Measurements from ENCODE around the gene MSTN. TPM values are rescaled to one million over a fixed set of nuclear protein-coding genes. Genes with fewer than 3 reads are reported as not detected.

The MSTN gene
- total and polyA plus RNA-seq, 3 donors from 2014 or later = 0.19 to 0.76 (median 0.24) TPM

DNA sequence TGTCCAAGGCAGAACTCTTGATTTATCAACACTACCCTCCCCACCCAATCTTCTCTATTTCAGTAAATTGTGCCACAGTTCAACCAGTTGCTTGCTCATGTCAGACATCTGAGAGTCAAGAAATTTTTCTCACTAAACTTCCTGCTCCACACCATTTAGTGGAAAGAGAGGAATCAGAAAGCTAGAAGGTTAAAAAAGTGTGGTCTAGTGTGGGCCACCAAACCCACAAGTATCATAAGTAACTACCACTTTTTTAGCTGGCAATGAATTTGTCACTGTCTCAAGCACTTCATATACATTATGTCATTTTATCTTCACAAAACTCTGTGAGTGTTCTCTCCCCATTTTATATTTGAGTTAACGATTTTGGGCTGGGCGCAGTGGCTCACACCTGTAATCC lies 16.6 kb upstream of the MSTN start:
- intact Hi-C loops (cut with DNase I; ENCODE audit: low total_unique reads) = no loop called here
- Histone ChIP-seq H3K4me1 (no peaks in the 10 kb centered on the region), H3K9me3 (no peaks in the 10 kb centered on the region), H3K36me3 (ENCODE audit: low read depth, missing control alignments) (no peaks in the 10 kb centered on the region), H3K27ac (no peak overlapping the region), H3K27me3 (no peaks in the 10 kb centered on the region), H3K4me3 (no peak overlapping the region)
- no peak for TF ChIP-seq POLR2A (IDR thresholded peaks at IDR 0.05)
- no peak for DNase-seq
- WGBS, 2 donors = 86 to 94% methylated on average over 2 of the region's 2 CpGs

DNA sequence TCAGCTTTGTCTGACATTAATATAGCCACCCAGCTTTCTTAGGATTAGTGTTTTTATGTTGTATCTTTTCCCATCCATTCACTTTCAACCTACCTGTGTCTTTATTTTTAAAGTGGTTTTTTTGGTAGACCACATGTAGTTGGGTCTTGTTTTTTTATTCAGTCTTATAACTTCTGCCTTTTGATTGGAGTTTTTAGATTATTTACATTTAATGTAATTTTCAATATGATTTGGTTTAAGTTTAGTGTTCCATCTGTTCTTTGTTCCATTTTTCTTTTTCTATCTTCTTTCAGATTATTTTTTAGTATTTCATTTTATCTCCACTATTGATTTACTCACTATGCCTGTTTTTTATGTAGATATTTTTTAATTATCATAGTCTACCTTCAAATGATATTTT lies 13.1 kb upstream of the MSTN start:
- Histone ChIP-seq H3K9me3 (no peaks in the 10 kb centered on the region), H3K4me1 (no peaks in the 10 kb centered on the region), H3K27ac (no peak overlapping the region), H3K4me3 (no peak overlapping the region), H3K36me3 (ENCODE audit: low read depth, missing control alignments) (no peaks in the 10 kb centered on the region), H3K27me3 (no peaks in the 10 kb centered on the region)
- intact Hi-C loops (cut with DNase I; ENCODE audit: low total_unique reads) = no loop called here
- no peak for DNase-seq
- TF ChIP-seq POLR2A (IDR thresholded peaks at IDR 0.05) = no peak
- TF ChIP-seq, protein P1, sequence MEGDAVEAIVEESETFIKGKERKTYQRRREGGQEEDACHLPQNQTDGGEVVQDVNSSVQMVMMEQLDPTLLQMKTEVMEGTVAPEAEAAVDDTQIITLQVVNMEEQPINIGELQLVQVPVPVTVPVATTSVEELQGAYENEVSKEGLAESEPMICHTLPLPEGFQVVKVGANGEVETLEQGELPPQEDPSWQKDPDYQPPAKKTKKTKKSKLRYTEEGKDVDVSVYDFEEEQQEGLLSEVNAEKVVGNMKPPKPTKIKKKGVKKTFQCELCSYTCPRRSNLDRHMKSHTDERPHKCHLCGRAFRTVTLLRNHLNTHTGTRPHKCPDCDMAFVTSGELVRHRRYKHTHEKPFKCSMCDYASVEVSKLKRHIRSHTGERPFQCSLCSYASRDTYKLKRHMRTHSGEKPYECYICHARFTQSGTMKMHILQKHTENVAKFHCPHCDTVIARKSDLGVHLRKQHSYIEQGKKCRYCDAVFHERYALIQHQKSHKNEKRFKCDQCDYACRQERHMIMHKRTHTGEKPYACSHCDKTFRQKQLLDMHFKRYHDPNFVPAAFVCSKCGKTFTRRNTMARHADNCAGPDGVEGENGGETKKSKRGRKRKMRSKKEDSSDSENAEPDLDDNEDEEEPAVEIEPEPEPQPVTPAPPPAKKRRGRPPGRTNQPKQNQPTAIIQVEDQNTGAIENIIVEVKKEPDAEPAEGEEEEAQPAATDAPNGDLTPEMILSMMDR (IDR thresholded peaks at IDR 0.05) = no peak

DNA sequence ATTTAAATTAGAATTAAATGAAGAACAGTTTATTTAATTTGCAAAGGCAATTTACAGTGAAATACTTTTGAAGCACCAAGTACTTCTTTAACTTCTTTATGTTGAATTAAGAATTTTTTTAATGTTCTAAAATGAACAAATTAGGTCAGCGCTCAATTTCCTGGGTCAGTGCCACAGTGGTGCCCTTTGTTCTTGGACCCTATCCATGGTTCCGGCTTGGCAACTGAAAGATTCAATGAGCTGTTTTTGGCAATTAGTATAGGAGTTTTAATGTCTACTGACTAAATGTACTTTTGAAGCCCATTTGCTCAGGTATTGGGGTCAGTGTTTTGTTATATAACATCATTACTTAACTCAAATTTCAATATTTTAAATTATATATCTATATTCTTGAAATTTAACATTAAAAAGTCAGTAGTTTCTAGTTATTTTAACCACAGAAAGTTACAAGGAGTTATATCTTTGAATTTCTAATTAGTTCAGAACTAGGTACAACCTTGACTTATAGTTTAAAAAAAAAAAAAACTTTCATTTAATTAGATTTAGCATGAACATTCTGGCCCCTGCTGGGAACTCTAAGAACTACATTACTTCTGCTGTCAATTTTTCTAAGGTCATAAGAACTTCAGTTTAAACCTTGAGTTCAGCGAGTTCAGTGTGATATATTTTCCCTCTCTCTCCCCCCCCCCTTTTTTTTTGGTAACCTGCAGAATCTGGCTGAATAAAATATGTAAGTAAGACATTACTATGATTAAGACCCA lies 7.6 kb upstream of the MSTN start:
- intact Hi-C loops (cut with DNase I; ENCODE audit: low total_unique reads) = no loop called here
- peak; percentile 57 for DNase-seq
- Histone ChIP-seq H3K27ac (no peak overlapping the region), H3K36me3 (ENCODE audit: low read depth, missing control alignments) (no peaks in the 10 kb centered on the region), H3K27me3 (no peaks in the 10 kb centered on the region), H3K9me3 (no peaks in the 10 kb centered on the region), H3K4me3 (no peak overlapping the region), H3K4me1 (no peaks in the 10 kb centered on the region)
- TF ChIP-seq POLR2A (IDR thresholded peaks at IDR 0.05) = no peak
- TF ChIP-seq, protein P1 (IDR thresholded peaks at IDR 0.05) = peak; percentile 37 to 57 (median 37)
- 46 to 56% methylated on average over 3 of the region's 3 CpGs for WGBS, 2 donors

- no peak overlapping the region for H3K27ac ChIP-seq
- no peak for DNase-seq
- H3K4me1 ChIP-seq = no peaks in the 10 kb centered on the region
- H3K27me3 ChIP-seq = no peaks in the 10 kb centered on the region
- intact Hi-C loops (cut with DNase I; ENCODE audit: low total_unique reads) = no loop called here
- H3K4me3 ChIP-seq = no peak overlapping the region
- no peaks in the 10 kb centered on the region for H3K36me3 ChIP-seq (ENCODE audit: low read depth, missing control alignments)
- TF ChIP-seq POLR2A (IDR thresholded peaks at IDR 0.05) = no peak
- TF ChIP-seq, protein P1 (IDR thresholded peaks at IDR 0.05) = no peak
- H3K9me3 ChIP-seq = no peaks in the 10 kb centered on the region
- WGBS, 2 donors = 38 to 53% methylated on average over 1 of the region's 1 CpG
These were observed 6.2 kb upstream of the MSTN start for GRCh38 chr2:190068764-190069163.

GRCh38 chr2:190065839-190066238 lies 3.3 kb upstream of the MSTN start:
- TF ChIP-seq, protein P1 (IDR thresholded peaks at IDR 0.05) = no peak
- no peak for TF ChIP-seq POLR2A (IDR thresholded peaks at IDR 0.05)
- Histone ChIP-seq H3K27me3 (no peaks in the 10 kb centered on the region), H3K36me3 (ENCODE audit: low read depth, missing control alignments) (no peaks in the 10 kb centered on the region), H3K9me3 (no peaks in the 10 kb centered on the region), H3K4me3 (no peak overlapping the region), H3K4me1 (no peaks in the 10 kb centered on the region), H3K27ac (no peak overlapping the region)
- DNase-seq = no peak
- WGBS, 2 donors = 95 to 96% methylated on average over 4 of the region's 4 CpGs
- intact Hi-C loops (cut with DNase I; ENCODE audit: low total_unique reads) = no loop called here
